Nephron (organoid): ENCODE measurements around the gene CCND1.
"Not testable (repeated sequence)": the region's sequence is repeated elsewhere in the genome, so short reads cannot be mapped to it uniquely, and the experiment has no call there.

Experiments
- H3K27ac Mint-ChIP-seq, 3 experiments: 2 replicates each; pipeline ENCODE4 v1.8.0; 2020; ENCODE audit warnings: mixed read lengths in 3 of 3, mild to moderate bottlenecking in 2 of 3, moderate library complexity in 1 of 3
- H3K27me3 Mint-ChIP-seq: 2 replicates; pipeline ENCODE4 v1.8.0; 2021; ENCODE audit warnings: low read depth, mild to moderate bottlenecking, moderate library complexity, mixed read lengths
- H3K36me3 Mint-ChIP-seq: 2 replicates; pipeline ENCODE4 v1.8.0; 2020; ENCODE audit warnings: low read depth, mixed read lengths
- H3K4me1 Mint-ChIP-seq: 2 replicates; pipeline ENCODE4 v1.8.0; 2020; ENCODE audit warnings: mixed read lengths
- H3K4me3 Mint-ChIP-seq, 3 experiments: 2 replicates each; pipeline ENCODE4 v1.8.0; 2020; ENCODE audit warnings: mild to moderate bottlenecking in 3 of 3, mixed read lengths in 3 of 3, moderate library complexity in 2 of 3
- H3K9me3 Mint-ChIP-seq: 2 replicates; pipeline ENCODE4 v1.8.0; 2020; ENCODE audit warnings: mixed read lengths
- TF ChIP-seq, protein P1 (sequence below), 3 experiments: fragments of 200-600 bp; sonication (generic); IDR thresholded peaks; one replicate each; pipeline ENCODE4 v1.5.0; 2021; ENCODE audit warnings: antibody characterized with exemption in 3 of 3; ENCODE audit not compliant: unreplicated experiment in 3 of 3

CCND1 gene

DNA sequence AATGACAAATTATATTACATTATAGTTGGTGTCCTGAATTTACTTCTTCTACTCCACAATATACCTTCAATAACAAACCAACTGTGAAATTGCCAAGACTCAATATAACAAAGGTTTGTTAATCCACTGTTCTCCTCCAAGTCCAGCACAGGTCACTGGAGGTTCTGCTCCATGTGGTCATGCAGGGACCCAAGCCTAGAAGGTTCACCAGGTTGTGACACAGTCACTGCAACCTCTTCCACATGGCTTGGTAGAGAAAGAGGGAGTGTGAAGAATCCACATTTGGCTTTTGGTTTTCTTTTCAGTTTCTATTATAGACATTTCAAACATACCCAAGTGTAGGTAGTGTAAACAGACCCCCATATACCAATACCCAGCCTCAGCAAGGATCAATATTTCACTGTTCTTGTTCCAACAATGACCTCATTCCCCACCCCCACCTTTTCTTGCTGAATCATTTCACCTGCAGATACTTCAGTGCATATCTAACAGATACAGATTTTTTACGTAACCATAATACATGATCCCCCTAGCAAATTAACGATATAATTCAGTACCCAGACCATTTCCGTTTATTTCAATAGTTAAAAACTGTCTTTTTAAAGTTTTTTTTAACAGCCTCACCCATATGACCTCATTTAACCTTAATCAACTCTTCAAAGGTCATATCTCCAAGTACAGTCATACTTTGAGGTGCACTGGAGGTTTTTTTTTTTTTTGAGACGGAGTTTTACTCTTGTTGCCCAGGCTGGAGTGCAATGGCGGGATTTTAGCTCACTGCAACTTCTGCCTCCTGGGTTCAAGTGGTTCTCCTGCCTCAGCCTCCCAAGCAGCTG lies 48.7 kb downstream of the CCND1 start:
- no peak overlapping the region for H3K27ac Mint-ChIP-seq
- peaks cover 14% of the 10 kb centered on the region for H3K9me3 Mint-ChIP-seq
- no peaks in the 10 kb centered on the region for H3K36me3 Mint-ChIP-seq
- H3K4me3 Mint-ChIP-seq = no peak overlapping the region
- TF ChIP-seq, protein P1, sequence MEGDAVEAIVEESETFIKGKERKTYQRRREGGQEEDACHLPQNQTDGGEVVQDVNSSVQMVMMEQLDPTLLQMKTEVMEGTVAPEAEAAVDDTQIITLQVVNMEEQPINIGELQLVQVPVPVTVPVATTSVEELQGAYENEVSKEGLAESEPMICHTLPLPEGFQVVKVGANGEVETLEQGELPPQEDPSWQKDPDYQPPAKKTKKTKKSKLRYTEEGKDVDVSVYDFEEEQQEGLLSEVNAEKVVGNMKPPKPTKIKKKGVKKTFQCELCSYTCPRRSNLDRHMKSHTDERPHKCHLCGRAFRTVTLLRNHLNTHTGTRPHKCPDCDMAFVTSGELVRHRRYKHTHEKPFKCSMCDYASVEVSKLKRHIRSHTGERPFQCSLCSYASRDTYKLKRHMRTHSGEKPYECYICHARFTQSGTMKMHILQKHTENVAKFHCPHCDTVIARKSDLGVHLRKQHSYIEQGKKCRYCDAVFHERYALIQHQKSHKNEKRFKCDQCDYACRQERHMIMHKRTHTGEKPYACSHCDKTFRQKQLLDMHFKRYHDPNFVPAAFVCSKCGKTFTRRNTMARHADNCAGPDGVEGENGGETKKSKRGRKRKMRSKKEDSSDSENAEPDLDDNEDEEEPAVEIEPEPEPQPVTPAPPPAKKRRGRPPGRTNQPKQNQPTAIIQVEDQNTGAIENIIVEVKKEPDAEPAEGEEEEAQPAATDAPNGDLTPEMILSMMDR (IDR thresholded peaks at IDR 0.05; ENCODE audit: unreplicated experiment in 3 of 3) = no peak
- H3K27me3 Mint-ChIP-seq = peaks cover 47% of the 10 kb centered on the region
- no peaks in the 10 kb centered on the region for H3K4me1 Mint-ChIP-seq

DNA sequence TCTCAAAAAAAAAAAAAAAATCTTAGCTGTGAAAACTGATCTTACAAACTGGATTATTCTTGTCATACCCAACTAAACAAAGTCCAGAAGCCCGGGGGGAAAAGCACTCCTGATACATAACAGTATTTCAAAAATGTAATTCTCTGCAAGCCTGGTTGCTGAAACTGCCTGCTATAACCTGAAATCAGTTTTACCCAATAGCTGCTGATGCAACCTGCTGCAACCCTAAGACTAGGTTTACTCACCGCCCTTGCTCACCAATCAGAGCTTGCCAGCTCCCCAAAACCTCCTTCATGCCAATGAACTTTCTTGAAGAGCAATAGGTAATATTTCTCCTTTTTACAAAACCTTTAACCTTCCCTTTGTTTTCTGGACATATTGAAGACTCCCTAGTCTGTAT lies 50.5 kb downstream of the CCND1 start:
- no peaks in the 10 kb centered on the region for H3K36me3 Mint-ChIP-seq
- no peak overlapping the region for H3K27ac Mint-ChIP-seq
- H3K4me1 Mint-ChIP-seq = peaks cover 4% of the 10 kb centered on the region
- no peak overlapping the region for H3K4me3 Mint-ChIP-seq
- peaks cover 14% of the 10 kb centered on the region for H3K9me3 Mint-ChIP-seq
- H3K27me3 Mint-ChIP-seq = peaks cover 40% of the 10 kb centered on the region
- TF ChIP-seq, protein P1 (IDR thresholded peaks at IDR 0.05; ENCODE audit: unreplicated experiment in 3 of 3) = no peak

DNA sequence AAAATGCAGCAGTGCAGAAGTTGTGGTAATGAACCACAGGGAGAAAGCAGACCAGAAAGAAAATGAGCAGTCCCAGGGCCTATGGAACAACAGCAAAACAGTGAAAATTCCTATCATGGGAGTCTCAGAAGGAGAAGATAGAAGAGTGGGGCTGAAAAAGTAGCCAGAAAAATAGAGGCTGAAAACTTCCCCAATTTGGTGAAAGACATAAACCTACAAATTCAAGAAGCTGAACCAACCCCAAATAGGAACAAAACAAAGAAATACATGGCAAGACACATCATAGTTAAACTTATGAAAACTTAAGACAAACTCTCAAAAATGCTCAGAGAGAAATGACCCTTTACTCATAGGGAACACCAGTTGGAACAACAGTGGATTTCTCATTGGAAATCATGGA lies 51.5 kb downstream of the CCND1 start:
- Mint-ChIP-seq H3K36me3 (no peaks in the 10 kb centered on the region), H3K27ac (no peak overlapping the region), H3K9me3 (peaks cover 14% of the 10 kb centered on the region)

DNA sequence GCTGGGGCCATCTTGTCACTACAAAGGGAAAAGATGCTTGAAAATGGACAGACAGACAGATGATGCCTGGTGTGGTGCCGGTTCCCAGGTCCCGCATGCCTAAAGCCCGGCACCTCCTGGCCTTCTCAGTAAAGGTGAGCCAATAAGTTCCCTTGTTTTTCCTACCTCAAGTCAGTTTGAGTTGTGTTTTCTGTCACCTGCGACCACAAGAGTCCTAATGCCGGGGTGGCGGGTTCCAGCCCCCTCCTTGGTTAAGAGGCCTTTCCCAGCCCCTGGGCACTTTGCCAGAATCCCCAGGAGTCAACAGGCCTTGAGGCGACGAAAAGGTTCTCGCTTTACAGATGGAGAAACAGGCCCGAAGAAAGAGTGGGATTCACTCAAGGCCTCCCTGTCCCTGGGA lies 53.8 kb downstream of the CCND1 start:
- Mint-ChIP-seq H3K27ac (no peak overlapping the region), H3K36me3 (no peaks in the 10 kb centered on the region), H3K27me3 (peaks cover 41% of the 10 kb centered on the region), H3K9me3 (peaks cover 14% of the 10 kb centered on the region), H3K4me1 (peaks cover 9% of the 10 kb centered on the region), H3K4me3 (no peak overlapping the region)
- TF ChIP-seq, protein P1 (IDR thresholded peaks at IDR 0.05; ENCODE audit: unreplicated experiment in 3 of 3) = no peak

More for the DNA sequence above, 51.5 kb downstream of the CCND1 start:
- peaks cover 46% of the 10 kb centered on the region for H3K27me3 Mint-ChIP-seq
- peaks cover 9% of the 10 kb centered on the region for H3K4me1 Mint-ChIP-seq
- H3K4me3 Mint-ChIP-seq = no peak overlapping the region
- TF ChIP-seq, protein P1 (IDR thresholded peaks at IDR 0.05; ENCODE audit: unreplicated experiment in 3 of 3) = no peak

DNA sequence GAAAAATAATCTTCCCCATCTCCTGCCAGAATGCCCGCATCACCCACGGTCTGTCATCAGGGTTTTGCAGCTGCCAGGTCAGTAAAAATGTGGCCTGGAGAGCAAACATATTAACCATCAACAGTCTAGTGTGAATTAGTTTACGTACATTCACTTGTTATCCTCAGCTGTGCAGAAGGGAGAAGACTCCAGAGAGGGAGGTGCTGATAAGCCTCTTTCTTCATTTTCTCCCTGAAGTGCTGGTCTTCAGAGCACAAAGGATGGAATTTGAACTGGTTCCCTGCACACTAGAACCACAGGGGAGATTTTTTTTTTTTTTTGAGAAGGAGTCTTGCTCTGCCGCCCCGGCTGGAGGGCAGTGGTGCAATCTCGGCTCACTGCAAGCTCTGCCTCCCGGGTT lies 54.6 kb downstream of the CCND1 start:
- peaks cover 43% of the 10 kb centered on the region for H3K27me3 Mint-ChIP-seq
- peaks cover 12% of the 10 kb centered on the region for H3K9me3 Mint-ChIP-seq
- TF ChIP-seq, protein P1 (IDR thresholded peaks at IDR 0.05; ENCODE audit: unreplicated experiment in 3 of 3) = no peak
- peaks cover 13% of the 10 kb centered on the region for H3K4me1 Mint-ChIP-seq
- H3K36me3 Mint-ChIP-seq = no peaks in the 10 kb centered on the region
- H3K4me3 Mint-ChIP-seq = no peak overlapping the region
- H3K27ac Mint-ChIP-seq = no peak overlapping the region

DNA sequence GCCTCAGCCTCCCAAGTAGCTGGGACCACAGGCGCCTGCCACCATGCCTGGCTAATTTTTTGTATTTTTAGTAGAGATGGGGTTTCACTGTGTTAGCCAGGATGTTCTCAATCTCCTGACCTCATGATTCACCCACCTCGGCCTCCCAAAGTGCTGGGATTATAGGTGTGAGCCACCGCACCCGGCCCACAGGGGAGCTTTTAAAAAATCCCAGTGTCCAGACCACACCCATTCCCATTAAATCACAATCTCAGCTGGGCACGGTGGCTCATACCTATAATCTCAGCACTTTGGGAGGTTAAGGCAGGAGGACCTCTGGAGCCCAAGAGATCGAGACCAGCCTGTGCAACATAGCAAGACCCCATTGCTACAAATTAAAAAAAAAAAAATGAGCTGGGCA lies 55.0 kb downstream of the CCND1 start:
- not testable (repeated sequence) for H3K36me3 Mint-ChIP-seq, H3K27ac Mint-ChIP-seq, H3K4me3 Mint-ChIP-seq
- Mint-ChIP-seq H3K4me1 (peaks cover 17% of the 10 kb centered on the region), H3K9me3 (peaks cover 11% of the 10 kb centered on the region), H3K27me3 (peaks cover 45% of the 10 kb centered on the region)
